HepG2 (cell line): ENCODE measurements around the gene TEX19. TPM values are rescaled to one million over a fixed set of nuclear protein-coding genes. Genes with fewer than 3 reads are reported as not detected.
A peak's percentile ranks its signal among the peaks of the same experiment; 100 is the strongest.

Experiments
- ATM ChIP-seq: fragments of 450-650 bp; IDR thresholded peaks from 2 replicates; pipeline ENCODE4 v1.7.1; 2017; ENCODE audit warnings: mild to moderate bottlenecking, borderline replicate concordance
- BORCS8-MEF2B ChIP-seq: sonication (generic); formaldehyde crosslinking; IDR thresholded peaks from 2 replicates; pipeline ENCODE4 v1.8.0; 2022; ENCODE audit warnings: mild to moderate bottlenecking, missing genetic modification reagents
- CHD2 ChIP-seq: IDR thresholded peaks from 2 replicates; pipeline ENCODE4 v1.6.1; 2011; ENCODE audit warnings: low read depth, low read length, improper control_type of control experiment
- CREB3 ChIP-seq: sonication (generic); formaldehyde crosslinking; IDR thresholded peaks from 2 replicates; pipeline ENCODE4 v1.5.0; 2020; ENCODE audit warnings: missing genetic modification reagents
- FOXO1 ChIP-seq: sonication (generic); formaldehyde crosslinking; IDR thresholded peaks from 2 replicates; pipeline ENCODE4 v1.4.0; 2020; ENCODE audit warnings: missing genetic modification reagents
- HOXD1 ChIP-seq: sonication (generic); formaldehyde crosslinking; IDR thresholded peaks from 2 replicates; pipeline ENCODE4 v1.5.0; 2020; ENCODE audit warnings: missing genetic modification reagents
- IKZF1 ChIP-seq: fragments of 450-650 bp; IDR thresholded peaks from 2 replicates; pipeline ENCODE4 v1.7.1; 2016
- IRF2 ChIP-seq: IDR thresholded peaks from 2 replicates; pipeline ENCODE4 v1.6.1; 2018; ENCODE audit warnings: missing genetic modification reagents, missing compliant biosample characterization
- KMT2A ChIP-seq: sonication (generic); formaldehyde crosslinking; IDR thresholded peaks from 2 replicates; pipeline ENCODE4 v1.4.0; 2020; ENCODE audit warnings: missing genetic modification reagents
- MEF2D ChIP-seq: sonication (generic); formaldehyde crosslinking; IDR thresholded peaks from 2 replicates; pipeline ENCODE4 v1.5.1; 2020; ENCODE audit warnings: mild to moderate bottlenecking, missing genetic modification reagents
- NFIB ChIP-seq: sonication (generic); formaldehyde crosslinking; IDR thresholded peaks from 2 replicates; pipeline ENCODE4 v1.9.0; 2021; ENCODE audit warnings: missing genetic modification reagents, mild to moderate bottlenecking, borderline replicate concordance
- POLR2G ChIP-seq: fragments of 200-400 bp; formaldehyde crosslinking; IDR thresholded peaks from 2 replicates; pipeline ENCODE4 v1.6.1; 2018; ENCODE audit warnings: mild to moderate bottlenecking, low read depth, low read length, moderate library complexity
- SIN3B ChIP-seq: fragments of 150-350 bp; IDR thresholded peaks from 2 replicates; pipeline ENCODE4 v1.6.1; 2014; ENCODE audit warnings: low read length
- SNRNP70 ChIP-seq: fragments of 200-400 bp; formaldehyde crosslinking; IDR thresholded peaks from 2 replicates; pipeline ENCODE4 v1.6.1; 2017; ENCODE audit warnings: mild to moderate bottlenecking, low read depth, low read length, moderate library complexity
- THYN1 ChIP-seq: sonication (generic); formaldehyde crosslinking; IDR thresholded peaks from 2 replicates; pipeline ENCODE4 v1.8.1; 2023; ENCODE audit warnings: low read depth, mild to moderate bottlenecking, moderate library complexity, missing genetic modification reagents, borderline replicate concordance
- ZHX2 ChIP-seq, 2 experiments: sonication (generic) in 1 of 2; formaldehyde crosslinking in 1 of 2; IDR thresholded peaks; 2 replicates each; pipeline versions ENCODE4 v1.6.1 to v1.9.0; 2014 to 2022; ENCODE audit warnings: antibody characterized with exemption in 1 of 2, borderline replicate concordance in 1 of 2, inconsistent platforms in 1 of 2, low read depth in 1 of 2, missing genetic modification reagents in 1 of 2
- ZNF136 ChIP-seq: sonication (generic); formaldehyde crosslinking; IDR thresholded peaks from 2 replicates; pipeline ENCODE4 v1.8.1; 2022; ENCODE audit warnings: low read depth, mild to moderate bottlenecking, moderate library complexity, missing genetic modification reagents
- ZNF34 ChIP-seq: sonication (generic); formaldehyde crosslinking; IDR thresholded peaks from 2 replicates; pipeline ENCODE4 v1.4.0; 2020; ENCODE audit warnings: mild to moderate bottlenecking, missing genetic modification reagents, borderline replicate concordance
- ZNF546 ChIP-seq: sonication (generic); formaldehyde crosslinking; conservative IDR thresholded peaks from 2 replicates; pipeline ENCODE4 v1.8.1; 2023; ENCODE audit warnings: mild to moderate bottlenecking, missing genetic modification reagents
- ZNF572 ChIP-seq: sonication (generic); formaldehyde crosslinking; IDR thresholded peaks from 2 replicates; pipeline ENCODE4 v1.5.1; 2020; ENCODE audit warnings: mild to moderate bottlenecking, missing genetic modification reagents
- ZNF674 ChIP-seq: sonication (generic); formaldehyde crosslinking; IDR thresholded peaks from 2 replicates; pipeline ENCODE4 v1.5.0; 2020; ENCODE audit warnings: low read depth, mild to moderate bottlenecking, missing genetic modification reagents
- polyA plus RNA-seq, 8 experiments: library from polyadenylated mRNA; depleted of rRNA in 3 of 8; stranded (reverse) in 7 of 8; unstranded in 1 of 8; fragments of >200 nt; fragmentation: Illumina TruSeq in 4 of 8; extraction: Trizol in 4 of 8; gene quantifications; 2 replicates each; pipeline versions ENCODE4 v1.2.1 to v1.2.3, GENCODE V29; 2011 to 2016; ENCODE audit warnings: low read depth in 4 of 8, missing spikeins in 1 of 8, mixed read lengths in 1 of 8; ENCODE audit not compliant: insufficient read depth in 1 of 8
- total RNA-seq, 5 experiments: library from RNA; depleted of rRNA; stranded (reverse); fragments of >200 nt; fragmentation: Illumina TruSeq; extraction: Trizol; gene quantifications; 2 replicates each; pipeline ENCODE4 v1.2.3, GENCODE V29; 2016; ENCODE audit warnings: low read depth in 1 of 5
- TF ChIP-seq, protein P1 (sequence below): sonication (generic); formaldehyde crosslinking; IDR thresholded peaks from 2 replicates; pipeline ENCODE4 v1.5.1; 2020; ENCODE audit warnings: missing genetic modification reagents, mild to moderate bottlenecking, borderline replicate concordance

TEX19 gene
- total and polyA plus RNA-seq, 2 of the 13 experiments (the other 11 are each of a cell fraction or from before 2014, with no cell fraction given) = 1.3 to 6.0 TPM

DNA sequence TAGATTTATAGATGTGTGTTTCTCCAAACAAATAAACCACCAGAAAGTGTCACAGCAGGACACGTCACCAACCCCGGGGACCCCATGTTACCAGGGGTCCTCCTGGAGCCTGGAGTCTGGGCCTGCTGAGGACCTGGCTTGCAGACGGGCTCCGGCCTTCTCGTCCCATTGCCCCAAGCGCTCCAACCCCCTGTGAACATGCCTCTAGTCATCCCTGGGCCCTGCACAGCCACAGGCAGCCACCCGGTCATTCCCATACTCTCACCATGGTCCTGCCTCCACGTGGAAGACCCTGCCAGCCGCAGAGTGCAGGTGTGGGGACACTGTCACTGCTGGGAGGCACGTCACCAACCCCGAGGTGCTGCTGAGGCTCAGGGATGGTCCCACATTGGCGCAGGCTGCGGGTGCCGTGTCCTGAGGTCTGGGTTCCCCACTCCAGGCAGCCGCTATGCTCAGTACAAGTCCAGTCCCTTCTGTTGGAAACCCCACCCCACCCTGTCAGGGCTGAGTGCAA lies 30.0 kb upstream of the TEX19 start (continued):
- no peak for TF ChIP-seq ZHX2 (IDR thresholded peaks at IDR 0.05; ENCODE audit: low read depth)
- TF ChIP-seq ZHX2 (CRISPR knock-in tag; IDR thresholded peaks at IDR 0.05; ENCODE audit: borderline replicate concordance) = no peak
- no peak for TF ChIP-seq IRF2 (CRISPR knock-in tag)
- TF ChIP-seq THYN1 (CRISPR knock-in tag) = no peak
- 0 out of 2 replicates have a peak, but pooled peaks have one; percentile 0 for TF ChIP-seq ZNF546 (CRISPR knock-in tag)
- TF ChIP-seq CHD2 = no peak
- TF ChIP-seq BORCS8-MEF2B (CRISPR knock-in tag) = no peak
- 0 out of 2 replicates have a peak, but pooled peaks have one; percentile 18 for TF ChIP-seq SIN3B
- no peak for TF ChIP-seq POLR2G
- TF ChIP-seq CREB3 (CRISPR knock-in tag) = no peak; the same call in 1 of the 2 replicates
- no peak for TF ChIP-seq IKZF1
- TF ChIP-seq ATM = no peak
- TF ChIP-seq MEF2D = no peak
- TF ChIP-seq ZNF34 = no peak
- 0 out of 2 replicates have a peak, but pooled peaks have one; percentile 12 for TF ChIP-seq ZNF572
- 0 out of 2 replicates have a peak, but pooled peaks have one; percentile 14 for TF ChIP-seq ZNF674 (CRISPR knock-in tag)
- TF ChIP-seq ZNF136 (CRISPR knock-in tag) = no peak
- TF ChIP-seq HOXD1 (CRISPR knock-in tag) = no peak
- TF ChIP-seq KMT2A (CRISPR knock-in tag) = no peak
- no peak for TF ChIP-seq SNRNP70
- TF ChIP-seq FOXO1 (CRISPR knock-in tag) = no peak
- no peak for TF ChIP-seq NFIB (CRISPR knock-in tag)
- TF ChIP-seq, protein P1, sequence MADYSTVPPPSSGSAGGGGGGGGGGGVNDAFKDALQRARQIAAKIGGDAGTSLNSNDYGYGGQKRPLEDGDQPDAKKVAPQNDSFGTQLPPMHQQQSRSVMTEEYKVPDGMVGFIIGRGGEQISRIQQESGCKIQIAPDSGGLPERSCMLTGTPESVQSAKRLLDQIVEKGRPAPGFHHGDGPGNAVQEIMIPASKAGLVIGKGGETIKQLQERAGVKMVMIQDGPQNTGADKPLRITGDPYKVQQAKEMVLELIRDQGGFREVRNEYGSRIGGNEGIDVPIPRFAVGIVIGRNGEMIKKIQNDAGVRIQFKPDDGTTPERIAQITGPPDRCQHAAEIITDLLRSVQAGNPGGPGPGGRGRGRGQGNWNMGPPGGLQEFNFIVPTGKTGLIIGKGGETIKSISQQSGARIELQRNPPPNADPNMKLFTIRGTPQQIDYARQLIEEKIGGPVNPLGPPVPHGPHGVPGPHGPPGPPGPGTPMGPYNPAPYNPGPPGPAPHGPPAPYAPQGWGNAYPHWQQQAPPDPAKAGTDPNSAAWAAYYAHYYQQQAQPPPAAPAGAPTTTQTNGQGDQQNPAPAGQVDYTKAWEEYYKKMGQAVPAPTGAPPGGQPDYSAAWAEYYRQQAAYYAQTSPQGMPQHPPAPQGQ (CRISPR knock-in tag) = no peak
